HEK293T (cell line): ENCODE results near the gene EIF2AK3.

Experiments
- CTCF ChIA-PET: fragments of 350-600 bp; formaldehyde crosslinking; extraction: SDS; loops from one replicate; lab custom pipeline; 2021; ENCODE audit warnings: antibody characterized with exemption, inconsistent platforms; lab: Yijun Ruan, JAX
- POLR2A ChIA-PET: fragments of 350-600 bp; formaldehyde crosslinking; extraction: SDS; loops from one replicate; lab custom pipeline; 2020; ENCODE audit warnings: antibody characterized with exemption, inconsistent platforms; lab: Yijun Ruan, JAX
- DNase-seq: peaks from one replicate; pipeline ENCODE4 v3.0.0; 2012; ENCODE audit warnings: mixed read lengths; ENCODE audit errors: extremely low spot score
- ARNT ChIP-seq: fragments of 450-650 bp; IDR thresholded peaks from 2 replicates; pipeline ENCODE4 v1.6.1; 2017; ENCODE audit warnings: mild to moderate bottlenecking
- BHLHE40 ChIP-seq: fragments of 450-650 bp; IDR thresholded peaks from 2 replicates; pipeline ENCODE4 v1.6.1; 2016; ENCODE audit warnings: mild to moderate bottlenecking, moderate library complexity, borderline replicate concordance
- CTBP1 ChIP-seq: fragments of 450-650 bp; IDR thresholded peaks from 2 replicates; pipeline ENCODE4 v1.6.1; 2016; ENCODE audit warnings: borderline replicate concordance
- ELF4 ChIP-seq: fragments of 450-650 bp; IDR thresholded peaks from 2 replicates; pipeline ENCODE4 v1.6.1; 2017; ENCODE audit warnings: antibody characterized with exemption
- FOXA1 ChIP-seq: fragments of 450-650 bp; IDR thresholded peaks from 2 replicates; pipeline ENCODE4 v1.6.1; 2016; ENCODE audit warnings: mild to moderate bottlenecking
- FOXK2 ChIP-seq: fragments of 450-650 bp; IDR thresholded peaks from 2 replicates; pipeline ENCODE4 v1.6.1; 2016; ENCODE audit warnings: mild to moderate bottlenecking
- FOXM1 ChIP-seq: fragments of 450-650 bp; IDR thresholded peaks from 2 replicates; pipeline ENCODE4 v1.6.1; 2017; ENCODE audit warnings: mild to moderate bottlenecking, borderline replicate concordance
- HDGF ChIP-seq: fragments of 450-650 bp; IDR thresholded peaks from 2 replicates; pipeline ENCODE4 v1.6.1; 2017; ENCODE audit warnings: antibody characterized with exemption, borderline replicate concordance
- L3MBTL2 ChIP-seq: fragments of 450-650 bp; conservative IDR thresholded peaks from 2 replicates; pipeline ENCODE4 v1.6.1; 2016; ENCODE audit warnings: mild to moderate bottlenecking
- LEF1 ChIP-seq: fragments of 450-650 bp; IDR thresholded peaks from 2 replicates; pipeline ENCODE4 v1.6.1; 2017; ENCODE audit warnings: mild to moderate bottlenecking, borderline replicate concordance
- NFRKB ChIP-seq: fragments of 450-650 bp; IDR thresholded peaks from 2 replicates; pipeline ENCODE4 v1.6.1; 2016; ENCODE audit warnings: mild to moderate bottlenecking, moderate library complexity
- PKNOX1 ChIP-seq: fragments of 450-650 bp; IDR thresholded peaks from 2 replicates; pipeline ENCODE4 v1.6.1; 2016
- SP1 ChIP-seq: fragments of 450-650 bp; IDR thresholded peaks from 2 replicates; pipeline ENCODE4 v1.6.1; 2017
- SUZ12 ChIP-seq: fragments of 450-650 bp; IDR thresholded peaks from 2 replicates; pipeline ENCODE4 v1.6.1; 2016; ENCODE audit warnings: mild to moderate bottlenecking
- TARDBP ChIP-seq: fragments of 450-650 bp; IDR thresholded peaks from 2 replicates; pipeline ENCODE4 v1.6.1; 2016
- ZNF384 ChIP-seq: fragments of 450-650 bp; IDR thresholded peaks from 2 replicates; pipeline ENCODE4 v1.6.1; 2016

EIF2AK3 gene

GRCh38 chr2:88614497-88615157 is 12.6 kb downstream of the EIF2AK3 start:
- TF ChIP-seq ELF4 (no peak), ARNT (no peak), BHLHE40 (no peak), HDGF (no peak), L3MBTL2 (no peak), TARDBP (no peak), PKNOX1 (no peak)
- POLR2A ChIA-PET, result no interaction called here
- DNase-seq, result no peak
- CTCF ChIA-PET, result no interaction called here

- ChIA-PET CTCF (no interaction called here), POLR2A (no interaction called here)
- TF ChIP-seq FOXK2 (no peak), NFRKB (no peak), TARDBP (no peak), CTBP1 (no peak), PKNOX1 (no peak), ELF4 (no peak), FOXA1 (no peak), FOXM1 (no peak), ARNT (no peak), L3MBTL2 (no peak), SP1 (no peak), BHLHE40 (no peak), LEF1 (no peak), ZNF384 (no peak), SUZ12 (no peak), HDGF (no peak)
- DNase-seq, result no peak
Observed at GRCh38 chr2:88613921-88614320, 13.3 kb downstream of the EIF2AK3 start.

GRCh38 chr2:88608184-88608583 is 19.1 kb downstream of the EIF2AK3 start:
- DNase-seq, result no peak
- ChIA-PET CTCF (no interaction called here), POLR2A (interaction anchor here (2.0 kb wide), 1 partner anchor 20 kb away, joined by 7 read pairs; no protein-coding TSS in a partner anchor)
- no peak for TF ChIP-seq FOXM1

- POLR2A ChIA-PET, result interaction anchor here (2.0 kb wide), 1 partner anchor 21 kb away, joined by 7 read pairs; no protein-coding TSS in a partner anchor
- TF ChIP-seq FOXA1 (no peak), NFRKB (no peak), TARDBP (no peak), FOXM1 (no peak), FOXK2 (no peak), LEF1 (no peak), ARNT (no peak), SUZ12 (no peak), L3MBTL2 (no peak), HDGF (no peak)
- CTCF ChIA-PET, result interaction anchor here (1.2 kb wide), 1 partner anchor 64 kb away, joined by 4 read pairs; no protein-coding TSS in a partner anchor
- no peak for DNase-seq
Observed at GRCh38 chr2:88607416-88607815, 19.8 kb downstream of the EIF2AK3 start.

GRCh38 chr2:88606371-88607030 is 20.8 kb downstream of the EIF2AK3 start:
- ChIA-PET CTCF (interaction anchor here (1.2 kb wide), 1 partner anchor 65 kb away, joined by 4 read pairs; no protein-coding TSS in a partner anchor), POLR2A (no interaction called here)
- DNase-seq, result no peak
- 0 out of 2 replicates have a peak, but pooled peaks have one; percentile 40 for TF ChIP-seq PKNOX1
- no peak for TF ChIP-seq ZNF384

GRCh38 chr2:88603146-88603545 is 24.1 kb downstream of the EIF2AK3 start:
- TF ChIP-seq FOXA1 (no peak), ELF4 (no peak), FOXK2 (no peak), CTBP1 (no peak), SUZ12 (no peak), HDGF (no peak), BHLHE40 (no peak), ZNF384 (no peak), L3MBTL2 (no peak), PKNOX1 (no peak), SP1 (no peak), LEF1 (no peak)
- CTCF ChIA-PET, result no interaction called here
- POLR2A ChIA-PET, result no interaction called here
- no peak for DNase-seq
